H9 (cell line): ENCODE results near the gene NOTUM. TPM values are rescaled to one million over a fixed set of nuclear protein-coding genes. Genes with fewer than 3 reads are reported as not detected.

Experiments
- DNase-seq: peaks from one replicate; pipeline ENCODE4 v3.0.0-alpha.2; 2017
- H2AFZ ChIP-seq: one replicate; pipeline ENCODE4 v1.6.1; 2013; ENCODE audit warnings: mild to moderate bottlenecking, low read length, control low read depth, moderate library complexity
- H2AK5ac ChIP-seq: 2 replicates; pipeline ENCODE4 v1.6.1; 2013; ENCODE audit warnings: low read length, control low read depth, mixed read lengths; ENCODE audit not compliant: insufficient read length
- H2BK120ac ChIP-seq: one replicate; pipeline ENCODE4 v1.6.1; 2013; ENCODE audit warnings: low read depth, mild to moderate bottlenecking, low read length, control low read depth, inconsistent platforms; ENCODE audit not compliant: poor library complexity, severe bottlenecking
- H2BK12ac ChIP-seq: 2 replicates; pipeline ENCODE4 v1.6.1; 2013; ENCODE audit warnings: low read length, control low read depth, mixed read lengths, low read depth; ENCODE audit not compliant: insufficient read length
- H2BK15ac ChIP-seq: 2 replicates; pipeline ENCODE4 v1.6.1; 2013; ENCODE audit warnings: low read depth, low read length, control low read depth
- H2BK20ac ChIP-seq: one replicate; pipeline ENCODE4 v1.6.1; 2013; ENCODE audit warnings: low read depth, mild to moderate bottlenecking, low read length, control low read depth, inconsistent platforms; ENCODE audit not compliant: poor library complexity, severe bottlenecking
- H2BK5ac ChIP-seq: 2 replicates; pipeline ENCODE4 v1.6.1; 2013; ENCODE audit warnings: low read length, control low read depth, mixed read lengths; ENCODE audit not compliant: insufficient read length
- H3K14ac ChIP-seq: 2 replicates; pipeline ENCODE4 v1.6.1; 2013; ENCODE audit warnings: low read length, control low read depth; ENCODE audit not compliant: insufficient read depth
- H3K18ac ChIP-seq: 2 replicates; pipeline ENCODE4 v1.6.1; 2013; ENCODE audit warnings: low read depth, mild to moderate bottlenecking, mixed read lengths, low read length, control low read depth; ENCODE audit not compliant: insufficient read length
- H3K23ac ChIP-seq: 2 replicates; pipeline ENCODE4 v1.6.1; 2013; ENCODE audit warnings: low read length, control low read depth, mixed read lengths, low read depth; ENCODE audit not compliant: insufficient read length
- H3K23me2 ChIP-seq: 2 replicates; pipeline ENCODE4 v1.6.1; 2013; ENCODE audit warnings: low read depth, mild to moderate bottlenecking, mixed read lengths, low read length, control low read depth; ENCODE audit not compliant: insufficient read length, poor library complexity, severe bottlenecking
- H3K27ac ChIP-seq: 2 replicates; pipeline ENCODE4 v1.5.1; 2013; ENCODE audit warnings: low read length, control low read depth, mixed read lengths, low read depth; ENCODE audit not compliant: insufficient read length
- H3K27me3 ChIP-seq: 2 replicates; pipeline ENCODE4 v1.6.1; 2013; ENCODE audit warnings: low read length, control low read depth, inconsistent platforms; ENCODE audit not compliant: insufficient read depth
- H3K4ac ChIP-seq: 2 replicates; pipeline ENCODE4 v1.6.1; 2013; ENCODE audit warnings: low read depth, mild to moderate bottlenecking, control low read depth, inconsistent platforms, low read length, moderate library complexity
- H3K4me1 ChIP-seq: 2 replicates; pipeline ENCODE4 v1.6.1; 2013; ENCODE audit warnings: low read length, control low read depth, inconsistent platforms; ENCODE audit not compliant: insufficient read depth
- H3K4me2 ChIP-seq: 2 replicates; pipeline ENCODE4 v1.6.1; 2013; ENCODE audit warnings: low read length, control low read depth, mixed read lengths; ENCODE audit not compliant: insufficient read length, insufficient read depth
- H3K56ac ChIP-seq: 2 replicates; pipeline ENCODE4 v1.6.1; 2013; ENCODE audit warnings: low read depth, mild to moderate bottlenecking, mixed read lengths, low read length, control low read depth; ENCODE audit not compliant: insufficient read length
- H3K79me1 ChIP-seq: 2 replicates; pipeline ENCODE4 v1.6.1; 2013; ENCODE audit warnings: low read depth, mild to moderate bottlenecking, moderate library complexity, low read length, control low read depth, inconsistent platforms; ENCODE audit not compliant: insufficient read depth, poor library complexity, severe bottlenecking
- H3K79me2 ChIP-seq: 2 replicates; pipeline ENCODE4 v1.6.1; 2013; ENCODE audit warnings: low read length, control low read depth, inconsistent platforms; ENCODE audit not compliant: insufficient read depth
- H3K9ac ChIP-seq: 2 replicates; pipeline ENCODE4 v1.6.1; 2013; ENCODE audit warnings: low read length, control low read depth, mixed read lengths; ENCODE audit not compliant: insufficient read length; ENCODE audit errors: extremely low read depth
- H3K9me3 ChIP-seq: one replicate; pipeline ENCODE4 v1.6.1; 2013; ENCODE audit warnings: low read depth, low read length, inconsistent platforms; ENCODE audit not compliant: control insufficient read depth
- H3T11ph ChIP-seq: one replicate; pipeline ENCODE4 v1.6.1; 2013; ENCODE audit warnings: mild to moderate bottlenecking, low read length, control low read depth, inconsistent platforms
- H4K20me1 ChIP-seq: one replicate; pipeline ENCODE4 v1.6.1; 2013; ENCODE audit not compliant: control insufficient read depth, insufficient read length, insufficient read depth
- H4K5ac ChIP-seq: 2 replicates; pipeline ENCODE4 v1.6.1; 2013; ENCODE audit warnings: low read depth, mild to moderate bottlenecking, mixed read lengths, low read length, control low read depth; ENCODE audit not compliant: insufficient read length
- H4K8ac ChIP-seq: replicated peaks from 2 replicates; pipeline ENCODE4 v1.6.1; 2013; ENCODE audit warnings: low read length, control low read depth, mixed read lengths, low read depth; ENCODE audit not compliant: insufficient read length
- H4K91ac ChIP-seq: 2 replicates; pipeline ENCODE4 v1.6.1; 2013; ENCODE audit warnings: low read depth, mild to moderate bottlenecking, moderate library complexity, mixed read lengths, low read length, control low read depth; ENCODE audit not compliant: insufficient read length
- H3K27ac Mint-ChIP-seq, 3 experiments: 2 replicates in 2 of 3; 3 replicates in 1 of 3; pipeline ENCODE4 v1.8.0; 2020 to 2021; ENCODE audit warnings: mixed read lengths in 3 of 3, mild to moderate bottlenecking in 1 of 3, moderate library complexity in 1 of 3
- H3K27me3 Mint-ChIP-seq: 2 replicates; pipeline ENCODE4 v1.8.0; 2021; ENCODE audit warnings: low read depth, mild to moderate bottlenecking, moderate library complexity, mixed read lengths
- H3K36me3 Mint-ChIP-seq, 3 experiments: 2 replicates in 2 of 3; 3 replicates in 1 of 3; pipeline ENCODE4 v1.8.0; 2020 to 2021; ENCODE audit warnings: low read depth in 3 of 3, mixed read lengths in 3 of 3; ENCODE audit not compliant: insufficient read depth in 1 of 3
- H3K4me1 Mint-ChIP-seq, 2 experiments: 2 replicates each; pipeline ENCODE4 v1.8.0; 2020; ENCODE audit warnings: mixed read lengths in 2 of 2
- H3K4me3 Mint-ChIP-seq, 2 experiments: 2 replicates in 1 of 2; 3 replicates in 1 of 2; pipeline ENCODE4 v1.8.0; 2020 to 2021; ENCODE audit warnings: mild to moderate bottlenecking in 2 of 2, mixed read lengths in 2 of 2, moderate library complexity in 1 of 2
- H3K9me3 Mint-ChIP-seq, 2 experiments: 2 replicates in 1 of 2; 3 replicates in 1 of 2; pipeline ENCODE4 v1.8.0; 2020; ENCODE audit warnings: mild to moderate bottlenecking in 2 of 2, mixed read lengths in 2 of 2, moderate library complexity in 1 of 2
- CTCF ChIP-seq: fragments of 200-600 bp; sonication (generic); conservative IDR thresholded peaks from 3 replicates; pipeline ENCODE4 v1.8.0; 2021; ENCODE audit warnings: antibody characterized with exemption, mild to moderate bottlenecking
- WGBS: extraction: QIAGEN DNeasy Blood & Tissue Kit; methylation state at CpG from one replicate; pipeline ENCODE4 v1.1.7; 2013; ENCODE audit warnings: missing lambda C conversion rate, low lambda C conversion rate, mixed read lengths; ENCODE audit not compliant: insufficient read length; ENCODE audit errors: extremely low coverage; 5-methylcytosine and 5-hydroxymethylcytosine counted together
- total RNA-seq: library from RNA; stranded (reverse); gene quantifications from 2 replicates; pipeline ENCODE4 v1.2.1, GENCODE V29; 2021

NOTUM gene
- total RNA-seq, 1 experiment from 2014 or later = 2.1 TPM

GRCh38 chr17:82004517-82005455 is 43.8 kb upstream of the NOTUM start:
- Histone ChIP-seq H3K79me2 (no peaks in the 10 kb centered on the region), H3K14ac (no peak overlapping the region; the same call in 1 of the 2 replicates), H4K8ac (no peak overlapping the region), H2BK5ac (no peak overlapping the region), H3T11ph (no peak overlapping the region), H3K18ac (no peak overlapping the region), H2BK12ac (no peak overlapping the region), H2BK15ac (no peak overlapping the region), H3K9ac (no peak overlapping the region), H3K27me3 (no peaks in the 10 kb centered on the region), H4K91ac (no peak overlapping the region), H2AK5ac (no peak overlapping the region), H3K4ac (no peak overlapping the region), H3K23ac (no peak overlapping the region), H2BK20ac (no peak overlapping the region), H3K79me1 (no peaks in the 10 kb centered on the region), H3K4me1 (no peaks in the 10 kb centered on the region), H4K5ac (no peak overlapping the region), H3K23me2 (no peaks in the 10 kb centered on the region), H2AFZ (no peak overlapping the region), H3K9me3 (no peaks in the 10 kb centered on the region), H3K4me2 (no peak overlapping the region), H3K27ac (no peak overlapping the region), H3K56ac (no peak overlapping the region), H4K20me1 (no peaks in the 10 kb centered on the region), H2BK120ac (no peak overlapping the region)
- no CpG with 5 or more reads among the region's 41 CpGs for whole genome bisulfite sequencing
- DNase-seq = no peak
- H3K9me3 Mint-ChIP-seq = no peaks in the 10 kb centered on the region
- H3K4me1 Mint-ChIP-seq = no peaks in the 10 kb centered on the region
- H3K4me3 Mint-ChIP-seq = no peak overlapping the region
- no peaks in the 10 kb centered on the region for H3K36me3 Mint-ChIP-seq
- no peaks in the 10 kb centered on the region; the same call in 1 of the 2 replicates for H3K27me3 Mint-ChIP-seq
- TF ChIP-seq CTCF = no peak
- peak overlapping the region in 1 of 3 experiments; percentile 82; a peak in 1 of 7 replicates for H3K27ac Mint-ChIP-seq
